ENCODE measurements around the gene TM9SF4.

Gene TM9SF4

GRCh38 chr20:32207626-32208498 is 98.3 kb downstream of the TM9SF4 start, which contains the start of the genes PLAGL2 and POFUT1 (continued):
- TF ChIP-seq ZNF785 (tag by site-specific recombination; IDR thresholded peaks at IDR 0.05) (no peak), ZNF214 (tag by site-specific recombination; IDR thresholded peaks at IDR 0.05; ENCODE audit: borderline replicate concordance) (no peak), ZBTB6 (tag by site-specific recombination; IDR thresholded peaks at IDR 0.05) (no peak), REST (tag by site-specific recombination; IDR thresholded peaks at IDR 0.05) (no peak), BCL6B (tag by site-specific recombination; IDR thresholded peaks at IDR 0.05) (no peak), MZF1 (tag by site-specific recombination; IDR thresholded peaks at IDR 0.05; ENCODE audit: borderline replicate concordance) (no peak), ZNF335 (tag by site-specific recombination; conservative IDR thresholded peaks at IDR 0.05) (peak; percentile 42), ZBTB20 (tag by site-specific recombination; IDR thresholded peaks at IDR 0.05) (no peak; the same call in 1 of the 2 replicates), ZNF585B (tag by site-specific recombination; IDR thresholded peaks at IDR 0.05) (no peak), BCL11B (tag by site-specific recombination; IDR thresholded peaks at IDR 0.05; ENCODE audit: low read depth) (no peak), HOXA7 (CRISPR knock-in tag; IDR thresholded peaks at IDR 0.05; ENCODE audit: borderline replicate concordance) (no peak), ZNF350 (tag by site-specific recombination; IDR thresholded peaks at IDR 0.05) (no peak), SP2 (tag by site-specific recombination; IDR thresholded peaks at IDR 0.05) (no peak), ZBTB8A (tag by site-specific recombination; IDR thresholded peaks at IDR 0.05) (peak; percentile 63), ZFP41 (tag by site-specific recombination; IDR thresholded peaks at IDR 0.05; ENCODE audit: borderline replicate concordance) (no peak), ZNF664 (tag by site-specific recombination; IDR thresholded peaks at IDR 0.05) (0 out of 2 replicates have a peak, but pooled peaks have one; percentile 21), ZNF529 (tag by site-specific recombination; IDR thresholded peaks at IDR 0.05; ENCODE audit: insufficient replicate concordance) (no peak), KLF10 (tag by site-specific recombination; IDR thresholded peaks at IDR 0.05) (0 out of 2 replicates have a peak, but pooled peaks have one; percentile 34), ZNF701 (tag by site-specific recombination; IDR thresholded peaks at IDR 0.05) (no peak), ZFP37 (tag by site-specific recombination; IDR thresholded peaks at IDR 0.05) (peak; percentile 49; the same call in 1 of the 2 replicates), GLI4 (tag by site-specific recombination; IDR thresholded peaks at IDR 0.05) (no peak), ZNF449 (tag by site-specific recombination; IDR thresholded peaks at IDR 0.05) (no peak), ZNF16 (tag by site-specific recombination; IDR thresholded peaks at IDR 0.05; ENCODE audit: low read depth) (no peak), ZNF140 (tag by site-specific recombination; IDR thresholded peaks at IDR 0.05) (no peak), ZNF677 (tag by site-specific recombination; IDR thresholded peaks at IDR 0.05) (0 out of 2 replicates have a peak, but pooled peaks have one; percentile 2), ZNF324 (tag by site-specific recombination; IDR thresholded peaks at IDR 0.05) (no peak), ZNF292 (tag by site-specific recombination; IDR thresholded peaks at IDR 0.05; ENCODE audit: borderline replicate concordance, low read depth) (no peak), ZNF133 (tag by site-specific recombination; IDR thresholded peaks at IDR 0.05) (no peak), ZNF2 (tag by site-specific recombination; IDR thresholded peaks at IDR 0.05) (no peak), ZNF645 (tag by site-specific recombination; IDR thresholded peaks at IDR 0.05) (no peak), MYNN (tag by site-specific recombination; IDR thresholded peaks at IDR 0.05; ENCODE audit: borderline replicate concordance) (no peak)
